HL-60 (cell line): Measurements from ENCODE around the gene CAV2.

Experiments used
- DNase-seq, 2 experiments: peaks; one replicate each; pipeline ENCODE4 v3.0.0-alpha.2; 2010 to 2020; ENCODE audit warnings: low read depth in 1 of 2, low spot score in 1 of 2
- H3K27ac ChIP-seq: fragments of 250-450 bp; sonication (Bioruptor Pico); replicated peaks from 2 replicates; pipeline ENCODE4 v1.5.1; 2020; ENCODE audit warnings: mild to moderate bottlenecking, moderate library complexity
- H3K27me3 ChIP-seq: fragments of 250-450 bp; sonication (Bioruptor Pico); 2 replicates; pipeline ENCODE4 v1.5.1; 2021; ENCODE audit warnings: mild to moderate bottlenecking, moderate library complexity; ENCODE audit not compliant: insufficient read depth, poor library complexity, severe bottlenecking
- H3K4me3 ChIP-seq: replicated peaks from 2 replicates; pipeline ENCODE4 v1.5.1; 2011; ENCODE audit warnings: mild to moderate bottlenecking, control low read depth, low read length; ENCODE audit not compliant: insufficient read depth
- GABPA ChIP-seq: IDR thresholded peaks from 2 replicates; pipeline ENCODE4 v1.6.1; 2012; ENCODE audit warnings: low read depth
- POLR2AphosphoS5 ChIP-seq: IDR thresholded peaks from 2 replicates; pipeline ENCODE4 v1.6.1; 2012; ENCODE audit warnings: low read depth
- SPI1 ChIP-seq: IDR thresholded peaks from 2 replicates; pipeline ENCODE4 v1.6.1; 2012; ENCODE audit warnings: low read depth, mild to moderate bottlenecking, borderline replicate concordance
- TF ChIP-seq, protein P1 (sequence below): IDR thresholded peaks from one replicate; pipeline ENCODE4 v1.5.1; 2011; ENCODE audit warnings: low read length, control low read depth, inconsistent platforms; ENCODE audit not compliant: insufficient read depth
- TF ChIP-seq, protein P2 (sequence below): IDR thresholded peaks from 2 replicates; pipeline ENCODE4 v1.6.1; 2012; ENCODE audit warnings: low read depth; ENCODE audit not compliant: insufficient replicate concordance

Gene CAV2

DNA sequence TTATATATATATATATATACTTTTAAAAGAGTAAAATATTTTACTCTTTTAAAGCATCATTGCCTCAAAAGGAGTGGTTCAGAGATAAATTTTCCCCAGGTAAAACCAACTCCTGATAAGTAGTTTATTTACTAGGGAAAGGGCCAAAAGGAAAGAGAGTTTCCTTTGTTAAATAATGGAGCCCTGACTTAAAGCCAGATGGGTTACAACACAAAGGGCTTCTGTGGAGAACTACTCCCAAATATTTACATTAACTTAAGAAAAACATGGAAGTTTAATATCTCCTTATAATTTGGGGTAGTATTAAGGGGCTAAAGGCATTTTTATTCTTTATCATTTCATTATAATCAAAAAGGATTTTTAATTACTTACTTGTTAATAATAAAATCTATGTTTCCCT lies 16.8 kb downstream of the CAV2 start:
- H3K27ac ChIP-seq, result no peak overlapping the region
- TF ChIP-seq, protein P1, sequence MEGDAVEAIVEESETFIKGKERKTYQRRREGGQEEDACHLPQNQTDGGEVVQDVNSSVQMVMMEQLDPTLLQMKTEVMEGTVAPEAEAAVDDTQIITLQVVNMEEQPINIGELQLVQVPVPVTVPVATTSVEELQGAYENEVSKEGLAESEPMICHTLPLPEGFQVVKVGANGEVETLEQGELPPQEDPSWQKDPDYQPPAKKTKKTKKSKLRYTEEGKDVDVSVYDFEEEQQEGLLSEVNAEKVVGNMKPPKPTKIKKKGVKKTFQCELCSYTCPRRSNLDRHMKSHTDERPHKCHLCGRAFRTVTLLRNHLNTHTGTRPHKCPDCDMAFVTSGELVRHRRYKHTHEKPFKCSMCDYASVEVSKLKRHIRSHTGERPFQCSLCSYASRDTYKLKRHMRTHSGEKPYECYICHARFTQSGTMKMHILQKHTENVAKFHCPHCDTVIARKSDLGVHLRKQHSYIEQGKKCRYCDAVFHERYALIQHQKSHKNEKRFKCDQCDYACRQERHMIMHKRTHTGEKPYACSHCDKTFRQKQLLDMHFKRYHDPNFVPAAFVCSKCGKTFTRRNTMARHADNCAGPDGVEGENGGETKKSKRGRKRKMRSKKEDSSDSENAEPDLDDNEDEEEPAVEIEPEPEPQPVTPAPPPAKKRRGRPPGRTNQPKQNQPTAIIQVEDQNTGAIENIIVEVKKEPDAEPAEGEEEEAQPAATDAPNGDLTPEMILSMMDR, result no peak
- DNase-seq, result no peak
- peaks cover 8% of the 10 kb centered on the region for H3K27me3 ChIP-seq
- H3K4me3 ChIP-seq, result no peak overlapping the region

DNA sequence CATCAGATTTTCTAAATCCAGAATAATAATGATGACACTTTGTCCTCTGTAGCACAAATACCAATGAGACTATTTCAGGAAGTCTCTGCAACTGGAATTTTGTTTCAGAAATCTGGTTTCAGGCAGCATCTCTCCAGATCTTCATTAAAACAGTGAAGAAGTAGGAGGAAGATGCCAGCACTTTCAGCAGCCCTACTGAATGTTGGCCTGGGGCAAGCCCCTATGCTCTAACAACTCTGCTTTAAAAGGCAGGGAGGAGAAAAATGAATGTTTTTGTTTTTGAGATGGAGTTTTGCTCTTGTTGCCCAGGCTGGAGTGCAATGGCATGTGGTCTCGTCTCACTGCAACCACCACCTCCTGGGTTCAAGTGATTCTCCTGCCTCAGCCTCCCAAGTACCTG lies 18.1 kb downstream of the CAV2 start:
- TF ChIP-seq POLR2AphosphoS5 (no peak), SPI1 (no peak), GABPA (no peak)
- TF ChIP-seq, protein P1, result no peak
- TF ChIP-seq, protein P2, sequence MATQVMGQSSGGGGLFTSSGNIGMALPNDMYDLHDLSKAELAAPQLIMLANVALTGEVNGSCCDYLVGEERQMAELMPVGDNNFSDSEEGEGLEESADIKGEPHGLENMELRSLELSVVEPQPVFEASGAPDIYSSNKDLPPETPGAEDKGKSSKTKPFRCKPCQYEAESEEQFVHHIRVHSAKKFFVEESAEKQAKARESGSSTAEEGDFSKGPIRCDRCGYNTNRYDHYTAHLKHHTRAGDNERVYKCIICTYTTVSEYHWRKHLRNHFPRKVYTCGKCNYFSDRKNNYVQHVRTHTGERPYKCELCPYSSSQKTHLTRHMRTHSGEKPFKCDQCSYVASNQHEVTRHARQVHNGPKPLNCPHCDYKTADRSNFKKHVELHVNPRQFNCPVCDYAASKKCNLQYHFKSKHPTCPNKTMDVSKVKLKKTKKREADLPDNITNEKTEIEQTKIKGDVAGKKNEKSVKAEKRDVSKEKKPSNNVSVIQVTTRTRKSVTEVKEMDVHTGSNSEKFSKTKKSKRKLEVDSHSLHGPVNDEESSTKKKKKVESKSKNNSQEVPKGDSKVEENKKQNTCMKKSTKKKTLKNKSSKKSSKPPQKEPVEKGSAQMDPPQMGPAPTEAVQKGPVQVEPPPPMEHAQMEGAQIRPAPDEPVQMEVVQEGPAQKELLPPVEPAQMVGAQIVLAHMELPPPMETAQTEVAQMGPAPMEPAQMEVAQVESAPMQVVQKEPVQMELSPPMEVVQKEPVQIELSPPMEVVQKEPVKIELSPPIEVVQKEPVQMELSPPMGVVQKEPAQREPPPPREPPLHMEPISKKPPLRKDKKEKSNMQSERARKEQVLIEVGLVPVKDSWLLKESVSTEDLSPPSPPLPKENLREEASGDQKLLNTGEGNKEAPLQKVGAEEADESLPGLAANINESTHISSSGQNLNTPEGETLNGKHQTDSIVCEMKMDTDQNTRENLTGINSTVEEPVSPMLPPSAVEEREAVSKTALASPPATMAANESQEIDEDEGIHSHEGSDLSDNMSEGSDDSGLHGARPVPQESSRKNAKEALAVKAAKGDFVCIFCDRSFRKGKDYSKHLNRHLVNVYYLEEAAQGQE, result no peak
- peaks cover 19% of the 10 kb centered on the region for H3K27me3 ChIP-seq
- DNase-seq, result no peak
- H3K27ac ChIP-seq, result no peak overlapping the region
- H3K4me3 ChIP-seq, result no peak overlapping the region

DNA sequence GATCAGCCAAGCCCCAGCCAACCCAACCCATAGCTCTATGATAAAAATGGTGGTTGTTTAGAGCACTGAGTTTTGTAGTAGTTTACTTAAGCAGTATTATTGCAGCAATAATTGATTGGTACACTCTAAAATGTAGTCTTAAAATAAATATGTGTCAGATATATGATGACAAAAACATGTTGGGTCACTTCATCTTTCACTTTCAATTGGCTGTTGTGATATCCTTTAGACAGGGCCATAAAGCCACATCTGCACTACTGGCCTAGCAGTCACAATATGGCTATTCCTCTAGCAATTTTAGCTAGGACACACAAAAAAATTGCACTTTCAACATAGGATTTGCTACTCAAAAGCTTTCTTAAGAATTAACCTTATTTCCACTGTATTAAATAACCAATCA lies 19.4 kb downstream of the CAV2 start:
- no peak overlapping the region for H3K27ac ChIP-seq
- no peak for TF ChIP-seq POLR2AphosphoS5
- no peak for TF ChIP-seq GABPA
- TF ChIP-seq, protein P1, result no peak
- TF ChIP-seq, protein P2, result no peak
- no peak for TF ChIP-seq SPI1
- H3K4me3 ChIP-seq, result no peak overlapping the region
- peaks cover 27% of the 10 kb centered on the region for H3K27me3 ChIP-seq
- DNase-seq, result no peak

DNA sequence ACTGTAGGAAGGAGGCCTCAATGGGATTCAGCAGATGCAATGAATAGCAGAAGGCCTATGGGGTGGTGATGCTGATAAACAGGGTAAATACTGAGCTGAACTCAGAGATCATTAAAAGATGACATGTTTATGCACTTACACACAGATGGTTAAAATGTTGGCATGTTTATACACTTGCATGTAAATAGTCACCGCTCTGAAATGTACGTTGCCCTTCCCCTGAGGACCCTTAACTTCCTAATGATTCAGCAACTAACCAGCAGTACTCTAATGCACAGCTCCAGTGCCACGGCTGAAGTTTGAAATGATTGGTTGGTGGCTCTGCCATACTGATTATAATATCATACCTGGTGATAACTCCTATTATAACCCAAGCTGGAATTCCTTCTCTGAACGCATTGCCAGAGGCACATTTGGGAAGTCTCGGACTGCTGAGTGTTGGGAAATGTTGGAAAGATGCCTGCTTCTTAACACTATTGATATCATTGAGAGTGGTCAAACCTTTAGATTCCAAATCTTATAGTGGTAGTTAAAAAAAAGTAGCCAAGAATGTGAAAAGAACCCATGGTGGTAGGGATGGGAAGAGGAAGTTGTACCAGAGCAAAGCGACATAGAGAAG lies 21.6 kb downstream of the CAV2 start:
- Histone ChIP-seq H3K27ac (no peak overlapping the region), H3K27me3 (peaks cover 45% of the 10 kb centered on the region), H3K4me3 (no peak overlapping the region)
- TF ChIP-seq SPI1, result no peak
- TF ChIP-seq, protein P1, result no peak
- no peak for DNase-seq
